SK-N-SH (cell line): ENCODE measurements around the gene C2CD4B. TPM values are rescaled to one million over a fixed set of nuclear protein-coding genes. Genes with fewer than 3 reads are reported as not detected.

Experiments used
- CTCF ChIA-PET: fragments of 300-600, 350-600 bp; formaldehyde crosslinking; extraction: SDS; loops from one replicate; lab custom pipeline; 2021; lab: Yijun Ruan, JAX
- POLR2A ChIA-PET: fragments of 350-600 bp; sonication (Branson Sonifier 250); formaldehyde crosslinking; extraction: SDS; loops from one replicate; lab custom pipeline; 2020; ENCODE audit warnings: antibody characterized with exemption, inconsistent platforms; lab: Yijun Ruan, JAX
- DNase-seq: peaks from one replicate; pipeline ENCODE4 v3.0.0; 2012
- H2AFZ ChIP-seq: fragments of 200-600 bp; sonication (generic); 2 replicates; pipeline ENCODE4 v1.8.1; 2016; ENCODE audit warnings: antibody characterized with exemption, mild to moderate bottlenecking, low read depth
- H3F3A ChIP-seq: fragments of 200-600 bp; sonication (generic); replicated peaks from 2 replicates; pipeline ENCODE3; 2016; ENCODE audit warnings: antibody characterized with exemption, mild to moderate bottlenecking; ENCODE audit not compliant: insufficient read depth
- H3K27ac ChIP-seq, 2 experiments: fragments of 200-500 bp in 1 of 2; fragments of 200-600 bp in 1 of 2; sonication (Bioruptor generic) in 1 of 2; sonication (generic), shearing (Covaris generic) in 1 of 2; 2 replicates each; pipeline versions ENCODE4 v1.5.1 to v1.6.1; 2014 to 2016; ENCODE audit warnings: low read depth in 2 of 2, inconsistent platforms in 1 of 2, low read length in 1 of 2, mild to moderate bottlenecking in 1 of 2, mixed read lengths in 1 of 2
- H3K27me3 ChIP-seq: fragments of 200-600 bp; sonication (generic), shearing (Covaris generic); 2 replicates; pipeline ENCODE4 v1.6.1; 2016; ENCODE audit warnings: mixed run types; ENCODE audit not compliant: insufficient read depth
- H3K36me3 ChIP-seq, 2 experiments: fragments of 200-500 bp in 1 of 2; fragments of 200-600 bp in 1 of 2; sonication (Bioruptor generic) in 1 of 2; sonication (generic) in 1 of 2; replicated peaks in 1 of 2; 2 replicates each; pipeline versions ENCODE3 to v1.5.1; 2014 to 2016; ENCODE audit warnings: low read length in 1 of 2, mild to moderate bottlenecking in 1 of 2; ENCODE audit not compliant: insufficient read depth in 2 of 2, control insufficient read depth in 1 of 2
- H3K4me1 ChIP-seq, 2 experiments: fragments of 200-500 bp in 1 of 2; fragments of 200-600 bp in 1 of 2; sonication (Bioruptor generic) in 1 of 2; sonication (generic), shearing (Covaris generic) in 1 of 2; 2 replicates each; pipeline versions ENCODE4 v1.5.1 to v1.6.1; 2014 to 2016; ENCODE audit warnings: low read depth in 1 of 2, low read length in 1 of 2, mixed run types in 1 of 2; ENCODE audit not compliant: insufficient read depth in 2 of 2, control insufficient read depth in 1 of 2
- H3K4me2 ChIP-seq: fragments of 200-600 bp; sonication (generic), shearing (Covaris generic); 2 replicates; pipeline ENCODE4 v1.6.1; 2017; ENCODE audit warnings: mixed run types
- H3K4me3 ChIP-seq, 2 experiments: fragments of 200-500 bp in 1 of 2; fragments of 200-600 bp in 1 of 2; sonication (Bioruptor generic) in 1 of 2; sonication (generic), shearing (Covaris generic) in 1 of 2; 2 replicates each; pipeline versions ENCODE4 v1.5.1 to v1.8.1; 2014 to 2016; ENCODE audit warnings: low read depth in 2 of 2, inconsistent platforms in 1 of 2, low read length in 1 of 2, mild to moderate bottlenecking in 1 of 2, mixed read lengths in 1 of 2, moderate library complexity in 1 of 2
- H3K79me2 ChIP-seq: fragments of 200-600 bp; sonication (generic); 2 replicates; pipeline ENCODE4 v1.8.1; 2017; ENCODE audit warnings: mild to moderate bottlenecking; ENCODE audit not compliant: insufficient read depth
- H3K9ac ChIP-seq: fragments of 200-600 bp; sonication (generic); 2 replicates; pipeline ENCODE4 v1.6.1; 2017; ENCODE audit warnings: mixed run types
- H3K9me2 ChIP-seq: fragments of 200-600 bp; sonication (generic); 2 replicates; pipeline ENCODE4 v1.6.1; 2017; ENCODE audit warnings: mixed run types
- H3K9me3 ChIP-seq: fragments of 200-600 bp; sonication (generic); 2 replicates; pipeline ENCODE4 v1.6.1; 2017; ENCODE audit warnings: mixed run types, mild to moderate bottlenecking, moderate library complexity
- H4K20me1 ChIP-seq: fragments of 200-600 bp; sonication (generic); 2 replicates; pipeline ENCODE4 v1.6.1; 2017; ENCODE audit warnings: mild to moderate bottlenecking, mixed run types; ENCODE audit not compliant: insufficient read depth
- CHD2 ChIP-seq: fragments of 150-350 bp; IDR thresholded peaks from 2 replicates; pipeline ENCODE4 v1.6.1; 2018; ENCODE audit warnings: low read length; ENCODE audit not compliant: partially characterized antibody
- MAX ChIP-seq: IDR thresholded peaks from 2 replicates; pipeline ENCODE4 v1.4.0; 2012; ENCODE audit warnings: low read depth
- POLR2AphosphoS5 ChIP-seq: IDR thresholded peaks from 2 replicates; pipeline ENCODE4 v1.6.1; 2012; ENCODE audit warnings: low read depth, low read length
- RAD21 ChIP-seq: IDR thresholded peaks from 2 replicates; pipeline ENCODE4 v1.6.1; 2012; ENCODE audit warnings: mild to moderate bottlenecking, low read length
- RXRA ChIP-seq: IDR thresholded peaks from 2 replicates; pipeline ENCODE4 v1.4.0; 2012; ENCODE audit warnings: low read depth, mild to moderate bottlenecking, borderline replicate concordance
- SIN3A ChIP-seq: IDR thresholded peaks from 2 replicates; pipeline ENCODE4 v1.6.1; 2012; ENCODE audit warnings: low read depth, mild to moderate bottlenecking, low read length, moderate library complexity, borderline replicate concordance
- SMC3 ChIP-seq: IDR thresholded peaks from 2 replicates; pipeline ENCODE4 v1.6.1; 2012; ENCODE audit warnings: low read depth, low read length, improper control_type of control experiment
- TCF12 ChIP-seq: IDR thresholded peaks from 2 replicates; pipeline ENCODE4 v1.4.0; 2012
- TEAD4 ChIP-seq: IDR thresholded peaks from 2 replicates; pipeline ENCODE4 v1.4.0; 2012; ENCODE audit warnings: mild to moderate bottlenecking, borderline replicate concordance; ENCODE audit not compliant: insufficient read depth
- USF2 ChIP-seq: fragments of 150-350 bp; IDR thresholded peaks from 2 replicates; pipeline ENCODE4 v1.6.1; 2017; ENCODE audit warnings: antibody characterized with exemption, low read length, low read depth, borderline replicate concordance
- YY1 ChIP-seq: IDR thresholded peaks from 2 replicates; pipeline ENCODE4 v1.4.0; 2012; ENCODE audit warnings: low read depth, mild to moderate bottlenecking
- ZBTB33 ChIP-seq: IDR thresholded peaks from 2 replicates; pipeline ENCODE4 v1.4.0; 2012; ENCODE audit warnings: low read depth, borderline replicate concordance
- WGBS: methylation state at CpG from one replicate; pipeline ENCODE4 v1.1.6; 2017; ENCODE audit warnings: low lambda C conversion rate; 5-methylcytosine and 5-hydroxymethylcytosine counted together
- polyA plus RNA-seq, 3 experiments: library from polyadenylated mRNA; depleted of rRNA; stranded (reverse); fragments of >200 nt; gene quantifications; 2 replicates each; pipeline ENCODE4 v1.2.3, GENCODE V29; 2012

C2CD4B gene
- polyA plus RNA-seq, 1 of the 3 experiments (the other 2 are of a cell fraction), result not detected

DNA sequence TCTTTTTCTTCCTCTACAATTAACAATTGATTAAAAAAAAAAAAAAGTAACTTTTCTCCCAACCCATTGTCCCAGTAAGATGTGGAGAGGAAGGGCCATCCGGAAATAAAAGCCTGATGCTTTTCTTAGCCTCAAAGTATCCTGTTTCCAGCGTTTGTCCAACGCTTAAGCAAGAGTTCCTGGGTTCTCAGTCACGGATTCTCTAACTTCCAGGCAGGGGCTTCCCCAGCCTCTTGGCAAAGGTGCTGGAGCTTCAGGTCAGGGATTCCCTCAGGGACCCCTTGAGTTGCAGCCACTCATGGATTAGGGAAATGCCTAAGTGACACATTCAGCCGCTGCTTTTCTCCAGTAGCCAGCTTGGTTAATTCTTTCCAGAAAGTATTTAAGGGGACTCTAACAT lies 22.3 kb upstream of the C2CD4B start:
- Histone ChIP-seq H3K4me2 (no peak overlapping the region), H3K9me3 (no peaks in the 10 kb centered on the region), H3K4me3 (no peak overlapping the region), H3K79me2 (no peaks in the 10 kb centered on the region), H3K27me3 (no peaks in the 10 kb centered on the region; the same call in 1 of the 2 replicates)
- CTCF ChIA-PET, result interaction anchor here (1.2 kb wide), 1 partner anchor 67 kb away, joined by 4 read pairs; no protein-coding TSS in a partner anchor
- POLR2A ChIA-PET, result no interaction called here
- 78% methylated on average over 5 of the region's 5 CpGs for WGBS
- TF ChIP-seq TCF12, result no peak
- TF ChIP-seq MAX, result no peak
- no peak for TF ChIP-seq SMC3
- no peak for TF ChIP-seq SIN3A
- no peak for TF ChIP-seq RXRA
- no peak for TF ChIP-seq RAD21
- no peak for TF ChIP-seq YY1
- TF ChIP-seq, all 33 proteins: peak for 0
- Histone ChIP-seq H3K4me1 (no peaks in the 10 kb centered on the region), H2AFZ (no peak overlapping the region), H3K9me2 (no peaks in the 10 kb centered on the region), H4K20me1 (no peaks in the 10 kb centered on the region), H3K27ac (no peak overlapping the region), H3K36me3 (no peaks in the 10 kb centered on the region), H3K9ac (no peak overlapping the region), H3F3A (no peaks in the 10 kb centered on the region)
- no peak for DNase-seq

- Histone ChIP-seq H3K79me2 (no peaks in the 10 kb centered on the region), H3K4me3 (no peak overlapping the region), H3K9ac (no peak overlapping the region), H3K9me3 (no peaks in the 10 kb centered on the region), H4K20me1 (no peaks in the 10 kb centered on the region), H3K9me2 (no peaks in the 10 kb centered on the region), H3K36me3 (no peaks in the 10 kb centered on the region), H3K4me2 (no peak overlapping the region), H2AFZ (no peak overlapping the region), H3F3A (no peaks in the 10 kb centered on the region), H3K27ac (no peak overlapping the region), H3K27me3 (no peaks in the 10 kb centered on the region; the same call in 1 of the 2 replicates), H3K4me1 (no peaks in the 10 kb centered on the region)
- no peak for TF ChIP-seq POLR2AphosphoS5
- WGBS, result 89% methylated on average over 9 of the region's 27 CpGs
- POLR2A ChIA-PET, result no interaction called here
- no peak for DNase-seq
- CTCF ChIA-PET, result interaction anchor here (1.4 kb wide), 1 partner anchor 115 kb away, joined by 4 read pairs; no protein-coding TSS in a partner anchor
Measured at GRCh38 chr15:62186578-62186977, 21.5 kb upstream of the C2CD4B start.

GRCh38 chr15:62183130-62183529 lies 18.0 kb upstream of the C2CD4B start:
- Histone ChIP-seq H3K4me2 (no peak overlapping the region), H3K4me1 (no peaks in the 10 kb centered on the region), H4K20me1 (no peaks in the 10 kb centered on the region), H3K27me3 (no peaks in the 10 kb centered on the region; the same call in 1 of the 2 replicates), H3K9me2 (no peaks in the 10 kb centered on the region), H2AFZ (no peak overlapping the region), H3K9ac (no peak overlapping the region), H3K79me2 (no peaks in the 10 kb centered on the region), H3K36me3 (no peaks in the 10 kb centered on the region)
- CTCF ChIA-PET, result no interaction called here
- POLR2A ChIA-PET, result no interaction called here
- TF ChIP-seq POLR2AphosphoS5, result no peak
- TF ChIP-seq USF2, result no peak
- TF ChIP-seq ZBTB33, result no peak
- no peak for TF ChIP-seq TEAD4
- TF ChIP-seq CHD2, result no peak
- TF ChIP-seq, all 33 proteins: peak for 0
- Histone ChIP-seq H3K4me3 (no peak overlapping the region), H3K27ac (no peak overlapping the region), H3K9me3 (no peaks in the 10 kb centered on the region), H3F3A (no peaks in the 10 kb centered on the region)
- no peak for DNase-seq
